Muscle layer of duodenum (tissue), 2 donors: ENCODE measurements around the gene PPP1R10.
A peak's percentile ranks its signal among the peaks of the same experiment; 100 is the strongest.
"Not testable (repeated sequence)": the region's sequence is repeated elsewhere in the genome, so short reads cannot be mapped to it uniquely, and the experiment has no call there.

Experiments used
- H3K27ac ChIP-seq: one replicate; pipeline ENCODE4 v1.7.0; 2013; ENCODE audit warnings: mild to moderate bottlenecking, low read length
- H3K27me3 ChIP-seq: one replicate; pipeline ENCODE4 v1.7.0; 2013; ENCODE audit warnings: low read depth, mild to moderate bottlenecking, control low read depth, low read length
- H3K36me3 ChIP-seq, 2 donors: one replicate each; pipeline ENCODE4 v1.7.0; 2013; ENCODE audit warnings: low read length in 2 of 2, control low read depth in 1 of 2, mild to moderate bottlenecking in 1 of 2; ENCODE audit not compliant: insufficient read depth in 2 of 2, control insufficient read depth in 1 of 2
- H3K4me1 ChIP-seq, 2 donors: one replicate each; pipeline ENCODE4 v1.7.0; 2013; ENCODE audit warnings: low read length in 2 of 2, mild to moderate bottlenecking in 2 of 2, control low read depth in 1 of 2, moderate library complexity in 1 of 2; ENCODE audit not compliant: insufficient read depth in 2 of 2, control insufficient read depth in 1 of 2
- H3K4me3 ChIP-seq, 2 donors: one replicate each; pipeline ENCODE4 v1.7.0; 2013; ENCODE audit warnings: low read length in 2 of 2, low read depth in 1 of 2, mild to moderate bottlenecking in 1 of 2
- H3K9me3 ChIP-seq, 2 donors: one replicate each; pipeline ENCODE4 v1.7.0; 2013; ENCODE audit warnings: low read length in 2 of 2, control low read depth in 1 of 2, mild to moderate bottlenecking in 1 of 2; ENCODE audit not compliant: control insufficient read depth in 1 of 2
- donor health status: healthy.

The PPP1R10 gene

GRCh38 chr6:30616811-30617564 is at the start of gene PPP1R10:
Gene PPP1R10, minus strand, starts transcription at chr6:30617243. Its CDS starts 7,299 bp downstream, at chr6:30609944.
- peak within 1 kb of the TSS; percentile 100 for H3K27ac ChIP-seq
- peaks cover 26 to 29% of the 10 kb centered on the region in 2 donors for H3K36me3 ChIP-seq
- H3K4me1 ChIP-seq = peaks cover 24 to 33% of the 10 kb centered on the region in 2 donors
- no peaks in the 10 kb centered on the region for H3K9me3 ChIP-seq
- no peaks in the 10 kb centered on the region for H3K27me3 ChIP-seq
- H3K4me3 ChIP-seq = peak within 1 kb of the TSS; percentile 95 to 96

GRCh38 chr6:30666300-30666699 is 49.3 kb upstream of the PPP1R10 start:
- H3K27me3 ChIP-seq, H3K9me3 ChIP-seq, H3K4me3 ChIP-seq, H3K4me1 ChIP-seq, H3K27ac ChIP-seq: not testable (repeated sequence)
- peaks cover 60 to 74% of the 10 kb centered on the region in 2 donors for H3K36me3 ChIP-seq

GRCh38 chr6:30664994-30665767 is 48.1 kb upstream of the PPP1R10 start:
- Histone ChIP-seq H3K4me1 (no peaks in the 10 kb centered on the region), H3K36me3 (peaks cover 57 to 72% of the 10 kb centered on the region in 2 donors), H3K4me3 (no peak overlapping the region), H3K9me3 (no peaks in the 10 kb centered on the region), H3K27me3 (no peaks in the 10 kb centered on the region), H3K27ac (no peak overlapping the region)

GRCh38 chr6:30657922-30658321 is 40.9 kb upstream of the PPP1R10 start:
- not testable (repeated sequence) for H3K9me3 ChIP-seq, H3K4me3 ChIP-seq, H3K4me1 ChIP-seq, H3K27ac ChIP-seq, H3K27me3 ChIP-seq
- peaks cover 84 to 91% of the 10 kb centered on the region in 2 donors for H3K36me3 ChIP-seq

GRCh38 chr6:30657454-30657853 is 40.4 kb upstream of the PPP1R10 start:
- Histone ChIP-seq H3K36me3 (peaks cover 83 to 91% of the 10 kb centered on the region in 2 donors), H3K9me3 (no peaks in the 10 kb centered on the region), H3K4me3 (no peak overlapping the region), H3K27ac (no peak overlapping the region), H3K27me3 (no peaks in the 10 kb centered on the region), H3K4me1 (no peaks in the 10 kb centered on the region)

GRCh38 chr6:30656513-30656912 is 39.5 kb upstream of the PPP1R10 start:
- no peaks in the 10 kb centered on the region for H3K27me3 ChIP-seq
- peaks cover 77 to 91% of the 10 kb centered on the region in 2 donors for H3K36me3 ChIP-seq
- H3K9me3 ChIP-seq = no peaks in the 10 kb centered on the region
- no peaks in the 10 kb centered on the region for H3K4me1 ChIP-seq
- H3K4me3 ChIP-seq = no peak overlapping the region
- H3K27ac ChIP-seq = no peak overlapping the region

- Histone ChIP-seq H3K36me3 (peaks cover 73 to 93% of the 10 kb centered on the region in 2 donors), H3K4me3 (no peak overlapping the region), H3K27me3 (no peaks in the 10 kb centered on the region), H3K9me3 (no peaks in the 10 kb centered on the region), H3K27ac (no peak overlapping the region), H3K4me1 (no peaks in the 10 kb centered on the region)
Observed at GRCh38 chr6:30655743-30656094, 38.7 kb upstream of the PPP1R10 start.

- Histone ChIP-seq H3K27ac (no peak overlapping the region), H3K9me3 (no peaks in the 10 kb centered on the region), H3K27me3 (no peaks in the 10 kb centered on the region), H3K4me1 (no peaks in the 10 kb centered on the region), H3K4me3 (no peak overlapping the region), H3K36me3 (peaks cover 69 to 88% of the 10 kb centered on the region in 2 donors)
Observed at GRCh38 chr6:30654798-30655742, 38.0 kb upstream of the PPP1R10 start.

GRCh38 chr6:30651143-30651542 is 34.1 kb upstream of the PPP1R10 start:
- Histone ChIP-seq H3K4me3 (no peak overlapping the region), H3K36me3 (peaks cover 42 to 58% of the 10 kb centered on the region in 2 donors), H3K9me3 (no peaks in the 10 kb centered on the region), H3K27me3 (no peaks in the 10 kb centered on the region), H3K27ac (no peak overlapping the region), H3K4me1 (peaks cover 9 to 14% of the 10 kb centered on the region in 2 donors)

- Histone ChIP-seq H3K27ac (peak overlapping the region; percentile 86), H3K27me3 (no peaks in the 10 kb centered on the region), H3K4me3 (peak overlapping the region; percentile 75 to 90), H3K36me3 (peaks cover 18 to 28% of the 10 kb centered on the region in 2 donors), H3K9me3 (no peaks in the 10 kb centered on the region), H3K4me1 (peaks cover 11 to 16% of the 10 kb centered on the region in 2 donors)
Observed at GRCh38 chr6:30647242-30648116, 30.4 kb upstream of the PPP1R10 start.
